ENCODE results near the gene ADAMTS18. TPM values are rescaled to one million over a fixed set of nuclear protein-coding genes. Genes with fewer than 3 reads are reported as not detected.
"Not testable (repeated sequence)": the region's sequence is repeated elsewhere in the genome, so short reads cannot be mapped to it uniquely, and the experiment has no call there.

Gene ADAMTS18
- total RNA-seq, 4 donors from 2014 or later: 0.15 to 5.6 (median 0.19) TPM; not detected in 1

- 66 to 73% methylated on average over 2 of the region's 2 CpGs for WGBS, 2 donors (ENCODE audit: low coverage in 1 of 2)
- Histone ChIP-seq H3K4me3 (no peak overlapping the region), H3K27me3 (peaks cover 8% of the 10 kb centered on the region), H3K27ac (no peak overlapping the region), H3K36me3 (no peaks in the 10 kb centered on the region), H3K9me3 (no peaks in the 10 kb centered on the region), H3K4me1 (no peaks in the 10 kb centered on the region)
- TF ChIP-seq POLR2A (IDR thresholded peaks at IDR 0.05) (no peak), POLR2AphosphoS5 (IDR thresholded peaks at IDR 0.05) (no peak), EP300 (IDR thresholded peaks at IDR 0.05) (no peak)
- TF ChIP-seq, protein P1, sequence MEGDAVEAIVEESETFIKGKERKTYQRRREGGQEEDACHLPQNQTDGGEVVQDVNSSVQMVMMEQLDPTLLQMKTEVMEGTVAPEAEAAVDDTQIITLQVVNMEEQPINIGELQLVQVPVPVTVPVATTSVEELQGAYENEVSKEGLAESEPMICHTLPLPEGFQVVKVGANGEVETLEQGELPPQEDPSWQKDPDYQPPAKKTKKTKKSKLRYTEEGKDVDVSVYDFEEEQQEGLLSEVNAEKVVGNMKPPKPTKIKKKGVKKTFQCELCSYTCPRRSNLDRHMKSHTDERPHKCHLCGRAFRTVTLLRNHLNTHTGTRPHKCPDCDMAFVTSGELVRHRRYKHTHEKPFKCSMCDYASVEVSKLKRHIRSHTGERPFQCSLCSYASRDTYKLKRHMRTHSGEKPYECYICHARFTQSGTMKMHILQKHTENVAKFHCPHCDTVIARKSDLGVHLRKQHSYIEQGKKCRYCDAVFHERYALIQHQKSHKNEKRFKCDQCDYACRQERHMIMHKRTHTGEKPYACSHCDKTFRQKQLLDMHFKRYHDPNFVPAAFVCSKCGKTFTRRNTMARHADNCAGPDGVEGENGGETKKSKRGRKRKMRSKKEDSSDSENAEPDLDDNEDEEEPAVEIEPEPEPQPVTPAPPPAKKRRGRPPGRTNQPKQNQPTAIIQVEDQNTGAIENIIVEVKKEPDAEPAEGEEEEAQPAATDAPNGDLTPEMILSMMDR (IDR thresholded peaks at IDR 0.05): no peak
- ATAC-seq: no peak
Observed at GRCh38 chr16:77282345-77282744, 152.5 kb downstream of the ADAMTS18 start.

DNA sequence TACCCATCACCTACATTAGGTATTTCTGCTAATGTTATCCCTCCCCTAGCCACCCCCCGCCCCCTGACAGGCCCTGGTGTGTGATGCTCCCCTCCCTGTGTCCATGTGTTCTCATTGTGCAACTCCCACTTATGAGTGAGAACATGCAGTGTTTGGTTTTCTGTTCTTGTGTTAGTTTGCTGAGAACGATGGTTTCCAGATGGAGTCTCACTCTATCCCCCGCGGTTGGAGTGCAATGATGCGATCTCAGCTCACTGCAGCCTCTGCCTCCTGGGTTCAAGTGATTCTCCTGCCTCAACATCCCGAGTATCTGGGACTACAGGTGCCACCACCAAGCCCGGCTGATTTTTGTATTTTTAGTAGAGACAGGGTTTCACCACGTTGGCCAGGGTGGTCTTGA lies 155.5 kb downstream of the ADAMTS18 start:
- not testable (repeated sequence) for H3K36me3 ChIP-seq
- 44 to 71% methylated on average over 4 to 6 of the region's 8 CpGs for WGBS, 2 donors (ENCODE audit: low coverage in 1 of 2)

DNA sequence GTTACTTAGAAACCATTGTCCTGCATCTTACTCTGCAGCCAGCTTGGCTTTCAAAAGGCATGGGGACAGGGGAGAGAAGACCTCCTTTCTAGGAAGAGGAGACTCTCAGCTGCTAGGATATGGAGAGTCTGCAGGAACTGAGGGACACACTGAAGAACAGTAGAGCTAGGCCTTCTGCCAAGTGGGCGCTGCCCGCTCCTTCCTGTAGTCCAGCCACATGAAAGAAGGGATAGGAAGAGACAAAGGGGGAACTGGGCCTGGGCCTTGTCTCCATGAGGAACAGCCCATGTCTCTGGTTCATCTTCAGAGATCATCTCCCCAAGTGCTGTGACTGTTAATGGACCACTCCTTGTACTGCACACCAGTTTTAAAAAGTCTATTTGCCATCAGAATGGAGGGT lies 157.3 kb downstream of the ADAMTS18 start:
- 96% methylated on average over 2 of the region's 2 CpGs; no CpG with 5 or more reads in 1 of the 2 donors for WGBS, 2 donors (ENCODE audit: low coverage in 1 of 2)
- Histone ChIP-seq H3K4me3 (no peak overlapping the region), H3K4me1 (no peaks in the 10 kb centered on the region), H3K36me3 (no peaks in the 10 kb centered on the region), H3K27ac (no peak overlapping the region), H3K9me3 (no peaks in the 10 kb centered on the region), H3K27me3 (peaks cover 8% of the 10 kb centered on the region)
- no peak for ATAC-seq
- TF ChIP-seq POLR2AphosphoS5 (IDR thresholded peaks at IDR 0.05) (no peak), POLR2A (IDR thresholded peaks at IDR 0.05) (no peak), EP300 (IDR thresholded peaks at IDR 0.05) (no peak)
- TF ChIP-seq, protein P1 (IDR thresholded peaks at IDR 0.05): no peak

More for the DNA sequence above, 155.5 kb downstream of the ADAMTS18 start:
- H3K4me1 ChIP-seq, H3K27me3 ChIP-seq, H3K9me3 ChIP-seq, ATAC-seq, H3K4me3 ChIP-seq, H3K27ac ChIP-seq: not testable (repeated sequence)

DNA sequence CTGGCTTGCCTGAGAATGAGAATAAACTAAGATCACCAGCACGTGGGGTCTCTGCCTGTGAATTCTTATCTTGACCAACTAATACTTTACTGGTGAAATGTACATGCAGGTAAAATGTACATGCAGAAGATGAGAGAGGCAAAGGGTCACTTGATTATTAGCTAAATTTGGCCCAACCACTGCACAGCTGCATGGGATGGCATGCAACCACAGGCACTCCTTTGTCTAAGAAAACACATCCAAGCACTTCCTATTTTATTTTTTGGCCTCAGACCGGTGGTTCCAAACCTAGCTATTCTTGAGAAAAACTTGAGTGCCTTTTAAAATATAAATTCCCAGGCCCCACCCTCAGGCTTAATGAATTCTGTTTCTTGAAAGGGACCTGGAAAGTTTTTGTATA lies 157.7 kb downstream of the ADAMTS18 start:
- H3K36me3 ChIP-seq: no peaks in the 10 kb centered on the region
- ATAC-seq: no peak
- H3K27ac ChIP-seq: no peak overlapping the region
- H3K4me3 ChIP-seq: no peak overlapping the region
- no peaks in the 10 kb centered on the region for H3K9me3 ChIP-seq
- 61 to 67% methylated on average over 2 of the region's 2 CpGs for WGBS, 2 donors (ENCODE audit: low coverage in 1 of 2)
- TF ChIP-seq EP300 (IDR thresholded peaks at IDR 0.05) (no peak), POLR2A (IDR thresholded peaks at IDR 0.05) (no peak), POLR2AphosphoS5 (IDR thresholded peaks at IDR 0.05) (no peak)
- TF ChIP-seq, protein P1 (IDR thresholded peaks at IDR 0.05): no peak
- H3K27me3 ChIP-seq: peaks cover 8% of the 10 kb centered on the region
- no peaks in the 10 kb centered on the region for H3K4me1 ChIP-seq

GRCh38 chr16:77276661-77277060 lies 158.2 kb downstream of the ADAMTS18 start:
- Histone ChIP-seq H3K36me3 (no peaks in the 10 kb centered on the region), H3K27ac (no peak overlapping the region), H3K9me3 (no peaks in the 10 kb centered on the region), H3K4me1 (no peaks in the 10 kb centered on the region), H3K4me3 (no peak overlapping the region), H3K27me3 (peaks cover 8% of the 10 kb centered on the region)
- no peak for ATAC-seq
- 89 to 92% methylated on average over 2 of the region's 2 CpGs for WGBS, 2 donors (ENCODE audit: low coverage in 1 of 2)
- TF ChIP-seq, protein P1 (IDR thresholded peaks at IDR 0.05): no peak
- TF ChIP-seq POLR2A (IDR thresholded peaks at IDR 0.05): no peak
- no peak for TF ChIP-seq EP300 (IDR thresholded peaks at IDR 0.05)
- TF ChIP-seq POLR2AphosphoS5 (IDR thresholded peaks at IDR 0.05): no peak

DNA sequence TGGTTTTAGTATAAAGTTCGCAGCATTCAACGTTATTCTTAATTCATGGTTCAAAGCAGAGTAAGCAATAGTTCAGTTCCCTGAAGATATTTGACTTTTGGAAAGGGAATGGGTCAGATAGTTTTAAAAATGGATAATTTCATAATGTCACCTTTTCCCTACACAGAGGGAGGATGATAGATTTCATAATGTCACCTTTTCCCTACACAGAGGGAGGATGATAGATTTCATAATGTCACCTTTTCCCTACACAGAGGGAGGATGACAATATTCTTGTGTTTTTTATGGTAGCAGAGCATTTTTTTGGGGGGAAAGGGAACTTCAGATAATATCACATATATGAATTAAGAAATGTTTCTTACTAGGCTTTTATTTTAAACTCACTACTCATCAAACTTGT lies 159.5 kb downstream of the ADAMTS18 start:
- not testable (repeated sequence) for ATAC-seq

More for the DNA sequence above, 159.5 kb downstream of the ADAMTS18 start:
- H3K4me3 ChIP-seq, H3K27me3 ChIP-seq, H3K9me3 ChIP-seq, H3K27ac ChIP-seq, H3K36me3 ChIP-seq, H3K4me1 ChIP-seq: not testable (repeated sequence)
- WGBS, 2 donors (ENCODE audit: low coverage in 1 of 2): 78 to 80% methylated on average over 2 of the region's 2 CpGs
